A549 (cell line): Measurements from ENCODE around the gene CERK. TPM values are rescaled to one million over a fixed set of nuclear protein-coding genes. Genes with fewer than 3 reads are reported as not detected.

Experiments
- ATAC-seq, 2 experiments: fragments of 200-7000 bp in 1 of 2; fragments of >200 bp in 1 of 2; cut with Nextera tagmentation in 1 of 2; cut with Tn5 transposase in 1 of 2; 3 replicates each; pipeline versions ENCODE4 v1.8.0 to v1.9.1; 2018 to 2020; ENCODE audit warnings: mild to moderate bottlenecking in 1 of 2, moderate library complexity in 1 of 2
- CTCF ChIA-PET: fragments of 300-600 bp; sonication (Branson Sonifier 250); formaldehyde crosslinking; extraction: SDS; loops from one replicate; lab custom pipeline; 2021; ENCODE audit warnings: antibody characterized with exemption, inconsistent platforms; lab: Yijun Ruan, JAX
- POLR2A ChIA-PET: fragments of 350-600 bp; formaldehyde crosslinking; extraction: SDS; loops from one replicate; lab custom pipeline; 2021; ENCODE audit warnings: antibody characterized with exemption, inconsistent platforms; lab: Yijun Ruan, JAX
- DNase-seq, 2 experiments: peaks; one replicate each; pipeline versions ENCODE4 v3.0.0 to v3.0.0-alpha.2; 2011 to 2016; ENCODE audit warnings: low read depth in 1 of 2, low spot score in 1 of 2
- FAIRE-seq: peaks from 2 replicates; lab custom pipeline; 2011; peaks lifted over from hg19 to GRCh38; lab: Jason Lieb, UNC
- H3K27ac ChIP-seq, 2 experiments: fragments of >200 bp; sonication (Bioruptor Twin); formaldehyde crosslinking; 3 replicates each; pipeline ENCODE4 v1.5.1; 2016 to 2017
- H3K4me1 ChIP-seq: fragments of >200 bp; sonication (Bioruptor Twin); formaldehyde crosslinking; 3 replicates; pipeline ENCODE4 v1.6.1; 2016
- H3K4me2 ChIP-seq: fragments of >200 bp; sonication (Bioruptor Twin); formaldehyde crosslinking; 3 replicates; pipeline ENCODE4 v1.6.1; 2016
- H3K4me3 ChIP-seq: fragments of >200 bp; sonication (Bioruptor Twin); formaldehyde crosslinking; 3 replicates; pipeline ENCODE4 v1.5.1; 2016
- H3K9me3 ChIP-seq: fragments of >200 bp; sonication (Bioruptor Twin); formaldehyde crosslinking; 3 replicates; pipeline ENCODE4 v1.6.1; 2016
- BCL3 ChIP-seq: fragments of >200 bp; sonication (Bioruptor Twin); formaldehyde crosslinking; IDR thresholded peaks from 3 replicates; pipeline ENCODE4 v1.6.1; 2016
- BHLHE40 ChIP-seq: IDR thresholded peaks from 2 replicates; pipeline ENCODE4 v1.6.1; 2012; ENCODE audit warnings: low read depth, low read length, inconsistent platforms
- CBX2 ChIP-seq: fragments of 200-600 bp; sonication (generic); IDR thresholded peaks from 2 replicates; pipeline ENCODE4 v1.6.1; 2016; ENCODE audit warnings: low read depth, mild to moderate bottlenecking, borderline replicate concordance
- E2F6 ChIP-seq: IDR thresholded peaks from 2 replicates; pipeline ENCODE4 v1.6.1; 2012; ENCODE audit warnings: low read depth, borderline replicate concordance
- EHMT2 ChIP-seq: fragments of 200-600 bp; sonication (generic); IDR thresholded peaks from 2 replicates; pipeline ENCODE4 v1.6.1; 2016; ENCODE audit warnings: antibody characterized with exemption, low read depth, mild to moderate bottlenecking, moderate library complexity
- ESRRA ChIP-seq: fragments of 150-350 bp; IDR thresholded peaks from 2 replicates; pipeline ENCODE4 v1.6.1; 2014; ENCODE audit warnings: mild to moderate bottlenecking, low read length, borderline replicate concordance
- FOSB ChIP-seq: fragments of 250-450 bp; sonication (Bioruptor Pico); IDR thresholded peaks from 2 replicates; pipeline ENCODE4 v1.5.0; 2020; ENCODE audit warnings: mild to moderate bottlenecking, moderate library complexity
- GATA3 ChIP-seq: IDR thresholded peaks from 2 replicates; pipeline ENCODE4 v1.6.1; 2012; ENCODE audit warnings: borderline replicate concordance
- HDAC2 ChIP-seq: fragments of 200-600 bp; sonication (generic); IDR thresholded peaks from 2 replicates; pipeline ENCODE4 v1.6.1; 2016
- HMGXB4 ChIP-seq: fragments of 250-450 bp; sonication (Bioruptor Pico); IDR thresholded peaks from 2 replicates; pipeline ENCODE4 v1.5.0; 2021; ENCODE audit warnings: mild to moderate bottlenecking, moderate library complexity, borderline replicate concordance
- HOXA7 ChIP-seq: fragments of 250-450 bp; sonication (Bioruptor Pico); IDR thresholded peaks from 2 replicates; pipeline ENCODE4 v1.5.0; 2020; ENCODE audit warnings: mild to moderate bottlenecking, moderate library complexity
- JUNB ChIP-seq: fragments of >200 bp; sonication (Bioruptor Twin); formaldehyde crosslinking; IDR thresholded peaks from 2 replicates; pipeline ENCODE4 v1.6.1; 2016
- MAFK ChIP-seq: fragments of 450-650 bp; IDR thresholded peaks from 2 replicates; pipeline ENCODE4 v1.6.1; 2014; ENCODE audit not compliant: partially characterized antibody
- NFE2L2 ChIP-seq: fragments of 150-350 bp; conservative IDR thresholded peaks from 2 replicates; pipeline ENCODE4 v1.6.1; 2014; ENCODE audit warnings: low read length
- NR3C1 ChIP-seq: fragments of >200 bp; sonication (Bioruptor Twin); formaldehyde crosslinking; IDR thresholded peaks from 3 replicates; pipeline ENCODE4 v1.6.1; 2017
- PBX3 ChIP-seq: IDR thresholded peaks from 2 replicates; pipeline ENCODE4 v1.6.1; 2012
- POLR2A ChIP-seq: IDR thresholded peaks from 2 replicates; pipeline ENCODE4 v1.6.1; 2012; ENCODE audit warnings: mild to moderate bottlenecking, low read length
- POLR2AphosphoS2 ChIP-seq: conservative IDR thresholded peaks from 2 replicates; pipeline ENCODE4 v1.6.1; 2012; ENCODE audit warnings: low read length, improper control_type of control experiment, inconsistent platforms
- RARB ChIP-seq: fragments of 250-450 bp; sonication (Bioruptor Pico); IDR thresholded peaks from 2 replicates; pipeline ENCODE4 v1.8.0; 2021; ENCODE audit warnings: mild to moderate bottlenecking, moderate library complexity
- RCOR1 ChIP-seq: fragments of 150-350 bp; IDR thresholded peaks from 2 replicates; pipeline ENCODE4 v1.6.1; 2014; ENCODE audit warnings: antibody characterized with exemption, low read length, low read depth
- TP53 ChIP-seq: fragments of 250-450 bp; sonication (Bioruptor Pico); IDR thresholded peaks from 2 replicates; pipeline ENCODE4 v1.5.0; 2021; ENCODE audit warnings: mild to moderate bottlenecking, moderate library complexity
- USF2 ChIP-seq: fragments of 450-650 bp; IDR thresholded peaks from 2 replicates; pipeline ENCODE4 v1.6.1; 2014; ENCODE audit warnings: antibody characterized with exemption
- ZNF302 ChIP-seq: fragments of 250-450 bp; sonication (Bioruptor Pico); IDR thresholded peaks from 2 replicates; pipeline ENCODE4 v1.9.0; 2021; ENCODE audit warnings: inconsistent platforms, mild to moderate bottlenecking, moderate library complexity
- ZSCAN20 ChIP-seq: fragments of 250-450 bp; sonication (Bioruptor Pico); IDR thresholded peaks from 2 replicates; pipeline ENCODE4 v1.8.0; 2022; ENCODE audit warnings: mild to moderate bottlenecking, moderate library complexity
- WGBS: methylation state at CpG from one replicate; pipeline ENCODE4 v1.1.6; 2017; ENCODE audit errors: missing lambda C conversion rate; 5-methylcytosine and 5-hydroxymethylcytosine counted together
- polyA plus RNA-seq, 4 experiments: library from polyadenylated mRNA; depleted of rRNA in 3 of 4; stranded (reverse); fragments of >200 nt; fragmentation: RNase III in 1 of 4; extraction: RNeasy Plus Mini Kit Qiagen cat#74134 plus additional on column Dnase treatment in 1 of 4; gene quantifications; 2 replicates in 3 of 4; 3 replicates in 1 of 4; pipeline ENCODE4 v1.2.3, GENCODE V29; 2011 to 2017
- TF ChIP-seq, protein P1 (sequence below): fragments of >200 bp; sonication (Bioruptor Twin); formaldehyde crosslinking; IDR thresholded peaks from 2 replicates; pipeline ENCODE4 v1.6.1; 2016
- TF ChIP-seq, protein P2 (sequence below): fragments of 150-350 bp; IDR thresholded peaks from 2 replicates; pipeline ENCODE4 v1.6.1; 2014; ENCODE audit warnings: low read depth, mild to moderate bottlenecking, low read length

Gene CERK
- polyA plus RNA-seq, 2 of the 4 experiments (the other 2 are of a cell fraction): 13.1 to 15.6 TPM

- no peak for TF ChIP-seq ESRRA
- TF ChIP-seq BCL3: no peak
- TF ChIP-seq, protein P1, sequence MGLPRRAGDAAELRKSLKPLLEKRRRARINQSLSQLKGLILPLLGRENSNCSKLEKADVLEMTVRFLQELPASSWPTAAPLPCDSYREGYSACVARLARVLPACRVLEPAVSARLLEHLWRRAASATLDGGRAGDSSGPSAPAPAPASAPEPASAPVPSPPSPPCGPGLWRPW: no peak
- no peak for TF ChIP-seq USF2
- no peak for TF ChIP-seq HDAC2
- TF ChIP-seq GATA3: no peak
- no peak for TF ChIP-seq NFE2L2
- TF ChIP-seq EHMT2: no peak
- no peak for TF ChIP-seq JUNB
- TF ChIP-seq BHLHE40: no peak
- no peak for TF ChIP-seq HOXA7 (CRISPR knock-in tag)
- no peak for TF ChIP-seq POLR2AphosphoS2
- no peak for TF ChIP-seq NR3C1
- no peak for TF ChIP-seq FOSB (CRISPR knock-in tag)
- TF ChIP-seq HMGXB4 (CRISPR knock-in tag): no peak
- Histone ChIP-seq H3K9me3 (no peaks in the 10 kb centered on the region), H3K4me2 (no peak overlapping the region), H3K27ac (no peak overlapping the region), H3K4me1 (peaks cover 24% of the 10 kb centered on the region), H3K4me3 (no peak overlapping the region)
- FAIRE-seq (no peak), DNase-seq (no peak), ATAC-seq (no peak)
- 89% methylated on average over 20 of the region's 37 CpGs for WGBS
- ChIA-PET CTCF (interaction anchor here (0.9 kb wide), 1 partner anchor 12 kb away, joined by 3 read pairs; no protein-coding TSS in a partner anchor), POLR2A (no interaction called here)
Observed at GRCh38 chr22:46657996-46658947, 79.8 kb downstream of the CERK start.

DNA sequence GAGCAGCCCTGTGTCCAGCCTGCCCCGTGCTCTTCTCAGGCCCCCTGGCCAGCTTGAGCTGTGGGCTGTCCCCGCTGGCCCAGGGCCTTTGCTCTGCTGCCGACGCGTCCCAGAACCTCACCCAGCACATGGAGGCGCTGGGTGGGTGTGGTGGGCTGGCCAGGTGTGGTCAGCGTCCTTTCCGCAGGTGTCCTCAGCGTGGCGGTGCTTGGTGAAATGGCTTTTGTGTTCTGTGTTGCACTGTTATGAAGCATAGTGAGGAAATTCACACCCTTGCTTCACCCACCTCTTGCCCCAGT, 80.4 kb downstream of the CERK start:
- no peak for FAIRE-seq
- POLR2A ChIA-PET: no interaction called here

More for the DNA sequence above, 80.4 kb downstream of the CERK start:
- no peak overlapping the region for H3K27ac ChIP-seq
- no peak for ATAC-seq
- H3K4me1 ChIP-seq: peaks cover 31% of the 10 kb centered on the region
- no peak overlapping the region for H3K4me3 ChIP-seq
- CTCF ChIA-PET: no interaction called here
- no peak for DNase-seq
- WGBS: 93% methylated on average over 3 of the region's 10 CpGs
- H3K9me3 ChIP-seq: no peaks in the 10 kb centered on the region
- TF ChIP-seq GATA3: no peak
- TF ChIP-seq E2F6: no peak
- no peak for TF ChIP-seq RCOR1
- TF ChIP-seq TP53 (CRISPR knock-in tag): no peak
- TF ChIP-seq ZNF302 (CRISPR knock-in tag): no peak
- TF ChIP-seq PBX3: no peak
- TF ChIP-seq RARB: no peak
- no peak for TF ChIP-seq MAFK
- no peak for TF ChIP-seq CBX2
- TF ChIP-seq EHMT2: no peak
- TF ChIP-seq, protein P2, sequence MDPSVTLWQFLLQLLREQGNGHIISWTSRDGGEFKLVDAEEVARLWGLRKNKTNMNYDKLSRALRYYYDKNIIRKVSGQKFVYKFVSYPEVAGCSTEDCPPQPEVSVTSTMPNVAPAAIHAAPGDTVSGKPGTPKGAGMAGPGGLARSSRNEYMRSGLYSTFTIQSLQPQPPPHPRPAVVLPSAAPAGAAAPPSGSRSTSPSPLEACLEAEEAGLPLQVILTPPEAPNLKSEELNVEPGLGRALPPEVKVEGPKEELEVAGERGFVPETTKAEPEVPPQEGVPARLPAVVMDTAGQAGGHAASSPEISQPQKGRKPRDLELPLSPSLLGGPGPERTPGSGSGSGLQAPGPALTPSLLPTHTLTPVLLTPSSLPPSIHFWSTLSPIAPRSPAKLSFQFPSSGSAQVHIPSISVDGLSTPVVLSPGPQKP: no peak
- no peak for TF ChIP-seq POLR2A
- no peak for TF ChIP-seq ZSCAN20 (CRISPR knock-in tag)
- H3K4me2 ChIP-seq: no peak overlapping the region
